ENCODE data around the gene PPT1. TPM values are rescaled to one million over a fixed set of nuclear protein-coding genes. Genes with fewer than 3 reads are reported as not detected.

The PPT1 gene
- total RNA-seq, 3 donors from 2014 or later: 84.0 to 126 (median 108) TPM

DNA sequence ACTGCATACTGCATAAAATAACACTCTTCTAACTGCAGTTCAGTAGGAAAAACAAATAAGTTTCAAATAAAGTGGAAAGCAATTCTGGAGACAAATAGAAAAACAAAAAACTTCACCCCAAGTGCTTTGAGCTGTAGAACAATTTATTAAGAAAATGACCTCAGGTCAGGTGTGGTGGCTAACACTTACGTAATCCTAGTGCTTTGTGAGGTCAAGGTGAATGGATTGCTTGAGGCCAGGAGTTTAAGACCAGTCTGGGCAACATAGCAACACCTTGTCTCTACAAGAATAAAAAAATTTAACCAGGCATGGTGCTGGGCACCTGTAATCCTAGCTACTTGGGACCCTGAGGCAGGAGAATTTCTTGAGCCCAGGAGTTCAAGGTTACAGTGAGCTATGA is 5.0 kb upstream of the PPT1 start:
- DNase-seq (ENCODE audit: low spot score in 2 of 2): no peak
- Histone ChIP-seq H3K36me3 (no peaks in the 10 kb centered on the region), H3K27ac (no peak overlapping the region), H3K4me1 (no peaks in the 10 kb centered on the region), H3K9me3 (no peaks in the 10 kb centered on the region), H3K27me3 (no peaks in the 10 kb centered on the region), H3K4me3 (no peak overlapping the region)
- TF ChIP-seq POLR2A (IDR thresholded peaks at IDR 0.05) (no peak), POLR2AphosphoS5 (IDR thresholded peaks at IDR 0.05) (no peak)
- TF ChIP-seq, protein P1, sequence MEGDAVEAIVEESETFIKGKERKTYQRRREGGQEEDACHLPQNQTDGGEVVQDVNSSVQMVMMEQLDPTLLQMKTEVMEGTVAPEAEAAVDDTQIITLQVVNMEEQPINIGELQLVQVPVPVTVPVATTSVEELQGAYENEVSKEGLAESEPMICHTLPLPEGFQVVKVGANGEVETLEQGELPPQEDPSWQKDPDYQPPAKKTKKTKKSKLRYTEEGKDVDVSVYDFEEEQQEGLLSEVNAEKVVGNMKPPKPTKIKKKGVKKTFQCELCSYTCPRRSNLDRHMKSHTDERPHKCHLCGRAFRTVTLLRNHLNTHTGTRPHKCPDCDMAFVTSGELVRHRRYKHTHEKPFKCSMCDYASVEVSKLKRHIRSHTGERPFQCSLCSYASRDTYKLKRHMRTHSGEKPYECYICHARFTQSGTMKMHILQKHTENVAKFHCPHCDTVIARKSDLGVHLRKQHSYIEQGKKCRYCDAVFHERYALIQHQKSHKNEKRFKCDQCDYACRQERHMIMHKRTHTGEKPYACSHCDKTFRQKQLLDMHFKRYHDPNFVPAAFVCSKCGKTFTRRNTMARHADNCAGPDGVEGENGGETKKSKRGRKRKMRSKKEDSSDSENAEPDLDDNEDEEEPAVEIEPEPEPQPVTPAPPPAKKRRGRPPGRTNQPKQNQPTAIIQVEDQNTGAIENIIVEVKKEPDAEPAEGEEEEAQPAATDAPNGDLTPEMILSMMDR (IDR thresholded peaks at IDR 0.05): no peak
- intact Hi-C loops (cut with DNase I; ENCODE audit: low total_unique reads): no loop called here

DNA sequence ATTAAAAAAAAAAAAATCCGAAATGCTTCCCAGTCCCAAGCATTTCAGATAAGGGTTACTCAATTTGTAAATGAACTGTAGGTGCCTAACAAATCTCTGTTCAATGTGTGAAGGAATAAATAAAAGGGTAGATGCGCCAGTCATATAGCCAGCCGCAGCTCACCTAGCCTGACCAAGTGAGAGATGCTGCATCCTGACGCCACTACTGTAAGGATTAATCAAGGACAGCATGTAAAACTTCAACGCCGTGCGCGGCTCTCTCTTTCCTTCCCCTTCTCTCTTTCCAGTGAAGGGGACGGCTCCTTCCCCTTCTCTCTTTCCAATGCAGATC is 441 bp downstream of the PPT1 start:
- Histone ChIP-seq H3K9me3 (no peaks in the 10 kb centered on the region), H3K36me3 (no peaks in the 10 kb centered on the region), H3K27ac (peak overlapping the region; percentile 66 to 75), H3K27me3 (no peaks in the 10 kb centered on the region), H3K4me3 (peak overlapping the region; percentile 61 to 94 (median 74)), H3K4me1 (no peaks in the 10 kb centered on the region)
- intact Hi-C loops (cut with DNase I; ENCODE audit: low total_unique reads): no loop called here
- TF ChIP-seq POLR2AphosphoS5 (IDR thresholded peaks at IDR 0.05) (no peak), POLR2A (IDR thresholded peaks at IDR 0.05) (no peak)
- TF ChIP-seq, protein P1 (IDR thresholded peaks at IDR 0.05): no peak
- DNase-seq (ENCODE audit: low spot score in 2 of 2): no peak

GRCh38 chr1:40095806-40096205 is 1.2 kb downstream of the PPT1 start:
- no peaks in the 10 kb centered on the region for H3K4me1 ChIP-seq
- no peak overlapping the region for H3K27ac ChIP-seq
- no peaks in the 10 kb centered on the region for H3K9me3 ChIP-seq
- H3K36me3 ChIP-seq: no peaks in the 10 kb centered on the region
- TF ChIP-seq, protein P1 (IDR thresholded peaks at IDR 0.05): no peak
- no peak for TF ChIP-seq POLR2A (IDR thresholded peaks at IDR 0.05)
- no peak for TF ChIP-seq POLR2AphosphoS5 (IDR thresholded peaks at IDR 0.05)
- no peak for DNase-seq (ENCODE audit: low spot score in 2 of 2)
- H3K4me3 ChIP-seq: no peak overlapping the region
- intact Hi-C loops (cut with DNase I; ENCODE audit: low total_unique reads): no loop called here
- H3K27me3 ChIP-seq: no peaks in the 10 kb centered on the region

DNA sequence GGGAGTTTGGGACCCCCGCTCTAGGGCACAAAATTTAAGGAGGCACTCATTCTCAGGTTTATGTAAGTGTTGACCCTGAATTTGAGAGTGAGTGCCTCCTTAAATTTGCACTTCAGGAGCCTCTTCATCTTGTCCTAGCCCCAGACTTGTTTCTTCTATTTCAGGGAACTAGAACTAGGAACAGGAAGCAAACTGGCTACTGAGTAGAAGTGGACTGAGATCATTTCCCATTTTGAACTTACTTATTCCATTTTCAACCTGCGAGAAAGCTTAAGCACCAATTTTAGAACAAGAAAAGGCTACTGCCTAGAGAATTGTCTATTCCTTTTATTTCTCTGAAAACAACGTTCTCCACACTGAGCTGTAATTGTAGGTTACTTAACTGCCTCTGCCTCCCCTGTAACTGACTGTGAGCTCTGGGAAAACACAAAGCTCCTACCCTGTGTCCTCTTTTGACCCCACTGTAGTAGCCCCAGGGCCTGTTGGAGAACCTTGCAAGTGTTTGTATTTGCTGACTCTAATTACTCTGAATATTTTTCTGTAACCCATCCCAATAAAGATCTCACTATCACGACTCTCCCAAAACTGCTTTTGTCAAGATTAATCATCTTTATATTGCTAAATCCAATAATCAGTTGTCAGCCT is 2.5 kb downstream of the PPT1 start:
- Histone ChIP-seq H3K36me3 (no peaks in the 10 kb centered on the region), H3K4me3 (no peak overlapping the region), H3K27ac (peak overlapping the region in 1 of 2 donors; percentile 4), H3K9me3 (no peaks in the 10 kb centered on the region), H3K4me1 (no peaks in the 10 kb centered on the region), H3K27me3 (no peaks in the 10 kb centered on the region)
- no peak for DNase-seq (ENCODE audit: low spot score in 2 of 2)
- TF ChIP-seq POLR2AphosphoS5 (IDR thresholded peaks at IDR 0.05) (no peak), POLR2A (IDR thresholded peaks at IDR 0.05) (no peak)
- TF ChIP-seq, protein P1 (IDR thresholded peaks at IDR 0.05): no peak
- intact Hi-C loops (cut with DNase I; ENCODE audit: low total_unique reads): no loop called here

DNA sequence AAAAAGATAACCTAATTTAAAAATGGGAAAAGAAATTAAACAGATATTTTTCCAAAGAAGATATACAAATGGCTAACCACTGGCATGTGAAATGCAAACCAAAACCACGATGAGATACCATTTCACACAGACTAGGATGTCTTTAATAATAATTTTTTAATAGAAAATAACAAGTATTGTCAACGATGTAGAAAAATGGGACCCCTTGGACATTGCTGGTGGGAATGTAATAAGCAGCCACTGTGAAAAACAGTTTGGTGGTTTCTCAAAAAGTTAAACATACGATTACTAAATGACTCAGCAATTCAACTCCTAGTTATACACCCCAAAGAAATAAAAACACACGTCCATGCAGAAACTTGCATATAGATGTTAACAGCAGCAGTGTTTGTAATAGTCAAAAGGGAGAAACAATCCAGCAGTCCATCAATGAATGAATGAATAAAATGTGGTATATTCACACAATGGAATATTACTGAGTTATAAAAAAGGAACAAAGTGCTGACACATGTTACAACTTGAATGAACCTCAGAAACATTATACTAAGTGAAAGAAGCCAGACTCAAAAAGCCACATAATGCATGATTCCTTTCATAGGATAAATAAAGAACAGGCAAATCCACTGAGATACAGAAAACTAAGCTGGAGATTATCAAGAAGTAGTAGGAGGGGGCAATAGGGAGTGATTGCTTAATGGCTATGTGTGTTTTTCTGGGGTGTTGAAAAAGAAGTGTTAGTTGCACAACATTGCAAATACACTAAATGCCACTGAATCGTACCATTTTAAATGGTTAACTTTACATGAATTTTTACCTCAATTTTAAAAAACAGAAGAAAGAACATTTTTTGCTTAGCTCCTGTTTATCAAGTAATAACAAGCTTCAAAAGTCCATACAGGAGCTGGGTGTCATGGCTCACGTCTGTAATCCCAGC is 4.1 kb downstream of the PPT1 start:
- Histone ChIP-seq H3K9me3 (no peaks in the 10 kb centered on the region), H3K36me3 (no peaks in the 10 kb centered on the region), H3K4me3 (no peak overlapping the region), H3K4me1 (no peaks in the 10 kb centered on the region), H3K27me3 (no peaks in the 10 kb centered on the region), H3K27ac (no peak overlapping the region)
- intact Hi-C loops (cut with DNase I; ENCODE audit: low total_unique reads): no loop called here
- no peak for DNase-seq (ENCODE audit: low spot score in 2 of 2)
- TF ChIP-seq POLR2A (IDR thresholded peaks at IDR 0.05) (no peak), POLR2AphosphoS5 (IDR thresholded peaks at IDR 0.05) (no peak)
- TF ChIP-seq, protein P1 (IDR thresholded peaks at IDR 0.05): no peak
